RWPE1 (cell line): ENCODE data around the gene MED13L.

Source experiments
- CTCF ChIA-PET: fragments of 350-600 bp; sonication (Branson Sonifier 250); formaldehyde crosslinking; extraction: SDS; loops from one replicate; lab custom pipeline; 2021; lab: Yijun Ruan, JAX
- POLR2A ChIA-PET: fragments of 400-600 bp; formaldehyde crosslinking; extraction: SDS; loops from one replicate; lab custom pipeline; 2020; ENCODE audit warnings: antibody characterized with exemption; ENCODE audit not compliant: low non-redundant PET; lab: Yijun Ruan, JAX
- DNase-seq: peaks from one replicate; pipeline ENCODE4 v3.0.0; 2012; ENCODE audit warnings: low spot score
- H3K27ac ChIP-seq: fragments of 450-650 bp; 2 replicates; pipeline ENCODE4 v1.5.1; 2017
- TF ChIP-seq, protein P1 (sequence below): fragments of 450-650 bp; conservative IDR thresholded peaks from 2 replicates; pipeline ENCODE4 v1.5.1; 2017; ENCODE audit warnings: low read depth, mild to moderate bottlenecking

The MED13L gene

DNA sequence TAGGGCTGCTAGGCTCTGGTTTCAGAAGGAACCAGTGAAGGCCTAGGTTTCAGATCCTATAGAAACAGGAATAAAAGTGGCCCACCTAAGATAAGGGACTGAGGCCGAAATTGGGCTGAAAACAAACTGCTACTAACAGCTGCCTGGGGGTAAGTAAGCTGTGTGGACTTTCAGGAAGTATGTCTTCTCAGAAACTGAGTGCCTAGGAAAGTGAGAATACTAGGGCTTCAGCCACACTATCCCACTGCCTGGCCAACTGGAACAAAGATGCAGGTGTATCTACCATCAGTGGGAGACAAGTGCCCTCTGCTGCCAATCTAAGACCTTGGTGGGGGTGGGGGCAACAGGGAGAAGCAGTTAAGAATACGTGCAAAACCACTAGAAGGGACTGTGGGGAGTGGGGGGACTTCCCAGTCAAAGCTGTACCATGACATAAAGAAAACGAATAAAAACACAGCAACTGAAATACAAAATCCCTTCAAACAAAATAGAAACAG lies 82.5 kb downstream of the MED13L start:
- H3K27ac ChIP-seq = no peak overlapping the region
- no peak for DNase-seq
- ChIA-PET POLR2A (no interaction called here), CTCF (interaction anchor here (0.6 kb wide), 1 partner anchor 61 kb away, joined by 3 read pairs; no protein-coding TSS in a partner anchor)
- TF ChIP-seq, protein P1, sequence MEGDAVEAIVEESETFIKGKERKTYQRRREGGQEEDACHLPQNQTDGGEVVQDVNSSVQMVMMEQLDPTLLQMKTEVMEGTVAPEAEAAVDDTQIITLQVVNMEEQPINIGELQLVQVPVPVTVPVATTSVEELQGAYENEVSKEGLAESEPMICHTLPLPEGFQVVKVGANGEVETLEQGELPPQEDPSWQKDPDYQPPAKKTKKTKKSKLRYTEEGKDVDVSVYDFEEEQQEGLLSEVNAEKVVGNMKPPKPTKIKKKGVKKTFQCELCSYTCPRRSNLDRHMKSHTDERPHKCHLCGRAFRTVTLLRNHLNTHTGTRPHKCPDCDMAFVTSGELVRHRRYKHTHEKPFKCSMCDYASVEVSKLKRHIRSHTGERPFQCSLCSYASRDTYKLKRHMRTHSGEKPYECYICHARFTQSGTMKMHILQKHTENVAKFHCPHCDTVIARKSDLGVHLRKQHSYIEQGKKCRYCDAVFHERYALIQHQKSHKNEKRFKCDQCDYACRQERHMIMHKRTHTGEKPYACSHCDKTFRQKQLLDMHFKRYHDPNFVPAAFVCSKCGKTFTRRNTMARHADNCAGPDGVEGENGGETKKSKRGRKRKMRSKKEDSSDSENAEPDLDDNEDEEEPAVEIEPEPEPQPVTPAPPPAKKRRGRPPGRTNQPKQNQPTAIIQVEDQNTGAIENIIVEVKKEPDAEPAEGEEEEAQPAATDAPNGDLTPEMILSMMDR = no peak

DNA sequence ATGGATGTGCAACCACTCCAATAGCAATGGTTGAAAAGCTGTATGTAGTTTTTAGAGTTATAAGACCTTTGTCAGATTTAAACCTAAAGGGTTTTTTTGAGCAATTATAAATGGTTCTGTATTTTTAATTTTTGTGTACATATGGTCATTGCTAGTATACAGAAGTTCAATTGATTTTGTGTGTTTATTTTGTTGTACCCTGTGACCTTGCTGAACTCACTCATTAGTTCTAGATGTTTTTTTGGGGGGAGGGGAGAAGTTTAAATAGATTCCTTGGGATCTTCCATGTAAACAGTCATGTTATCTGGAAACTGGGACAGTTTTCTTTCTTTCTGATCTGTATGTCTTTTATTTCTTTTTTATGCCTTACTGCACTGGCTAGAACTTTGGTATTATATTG lies 87.8 kb downstream of the MED13L start:
- CTCF ChIA-PET = no interaction called here
- TF ChIP-seq, protein P1 = no peak
- POLR2A ChIA-PET = no interaction called here
- no peak overlapping the region for H3K27ac ChIP-seq
- DNase-seq = no peak

DNA sequence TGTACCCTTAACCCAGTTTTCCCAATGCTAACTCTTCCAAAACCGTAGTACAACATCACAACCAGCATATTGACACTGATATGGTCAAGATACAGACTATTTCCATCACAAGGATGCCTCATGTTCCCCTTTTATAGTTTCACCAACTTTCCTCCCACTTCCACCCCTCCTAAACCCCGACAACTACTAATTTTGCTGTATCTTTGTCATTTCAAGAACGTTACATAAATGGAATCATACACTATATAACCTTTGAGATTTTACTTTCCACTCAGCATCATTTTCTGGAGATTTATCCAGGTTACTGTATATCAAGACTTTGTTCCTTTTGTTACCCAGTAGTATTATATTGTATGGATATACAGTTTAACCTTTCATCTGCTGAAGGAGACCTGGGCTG lies 88.9 kb downstream of the MED13L start:
- DNase-seq = no peak
- H3K27ac ChIP-seq = no peak overlapping the region
- TF ChIP-seq, protein P1 = no peak
- ChIA-PET CTCF (no interaction called here), POLR2A (no interaction called here)

DNA sequence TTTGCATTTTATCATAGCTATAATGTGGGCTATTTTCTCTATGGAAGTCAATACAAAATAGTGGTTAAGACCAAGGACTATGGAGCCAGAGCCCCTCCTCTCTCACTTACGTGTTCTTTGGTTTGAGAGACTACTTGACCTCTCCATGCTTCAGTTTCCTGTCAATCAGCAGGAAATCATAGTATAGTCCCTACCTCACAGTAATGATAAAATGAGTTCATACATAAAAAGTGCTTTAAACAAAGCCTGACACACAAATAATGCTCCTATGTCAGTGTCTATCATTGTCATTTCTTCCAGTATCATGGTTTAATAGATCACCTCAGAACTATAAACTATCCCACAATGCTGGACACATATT lies 90.4 kb downstream of the MED13L start:
- ChIA-PET POLR2A (no interaction called here), CTCF (no interaction called here)
- H3K27ac ChIP-seq = no peak overlapping the region
- DNase-seq = no peak
- TF ChIP-seq, protein P1 = no peak

DNA sequence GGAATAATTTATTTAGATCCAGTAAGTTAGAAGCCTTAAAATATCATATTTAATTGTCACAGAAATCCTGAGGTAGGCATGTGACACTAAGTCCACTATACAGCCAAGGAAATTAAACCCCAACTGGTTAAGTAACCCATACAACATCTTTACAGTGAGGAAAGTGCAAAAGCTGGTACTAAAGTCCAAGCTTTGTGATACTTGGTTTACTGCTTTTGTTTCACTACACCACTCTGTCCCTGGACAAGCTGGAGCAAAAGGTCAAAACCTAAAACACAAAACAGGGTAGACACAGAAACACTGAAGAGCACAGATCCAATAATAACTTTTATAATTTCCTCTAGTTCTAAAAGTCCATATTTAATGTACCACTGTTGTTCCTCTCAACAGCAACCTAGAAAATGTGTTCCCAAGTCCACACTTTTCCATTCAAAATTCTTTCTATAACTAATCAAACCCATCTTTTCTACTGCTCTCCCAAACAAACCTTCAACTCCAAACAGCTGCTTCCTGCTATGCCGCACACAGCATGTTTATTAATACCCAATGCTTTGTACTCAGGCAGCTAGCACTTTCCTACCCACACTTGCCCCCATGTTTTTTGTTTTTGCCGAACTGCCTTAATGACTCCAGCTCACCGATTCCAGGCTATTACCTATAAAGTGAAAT lies 90.9 kb downstream of the MED13L start:
- CTCF ChIA-PET = no interaction called here
- H3K27ac ChIP-seq = no peak overlapping the region
- TF ChIP-seq, protein P1 = no peak
- no peak for DNase-seq
- POLR2A ChIA-PET = no interaction called here

DNA sequence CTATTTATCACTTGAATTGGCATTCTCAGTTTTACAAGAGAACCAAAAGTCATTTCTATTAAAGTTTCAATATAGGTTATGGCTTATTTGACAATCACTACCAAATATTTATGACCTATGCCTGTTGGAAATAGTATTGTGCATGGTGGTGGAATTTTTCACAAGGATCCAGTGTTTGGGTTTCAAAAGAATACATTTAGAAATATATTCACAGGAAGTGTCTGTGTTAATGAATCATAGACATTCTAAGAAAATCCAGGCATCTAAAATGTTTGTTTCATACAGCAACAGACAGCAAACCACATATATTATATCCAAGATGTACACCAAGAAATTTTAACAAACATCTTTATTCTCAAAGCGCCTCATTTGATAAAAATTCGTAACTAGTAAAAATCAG lies 92.7 kb downstream of the MED13L start:
- ChIA-PET POLR2A (no interaction called here), CTCF (no interaction called here)
- TF ChIP-seq, protein P1 = no peak
- H3K27ac ChIP-seq = no peak overlapping the region
- no peak for DNase-seq
